Measurements from ENCODE around the gene CAPN5. TPM values are rescaled to one million over a fixed set of nuclear protein-coding genes. Genes with fewer than 3 reads are reported as not detected.

Gene CAPN5
- total RNA-seq, 2 experiments from 2014 or later, result 0.43 to 0.65 TPM

GRCh38 chr11:77151804-77152509 is 85.2 kb downstream of the CAPN5 start:
- Mint-ChIP-seq H3K27ac (peak overlapping the region; percentile 54), H3K27me3 (no peaks in the 10 kb centered on the region), H3K9me3 (no peaks in the 10 kb centered on the region), H3K4me1 (peaks cover 57% of the 10 kb centered on the region), H3K4me3 (peak overlapping the region; percentile 14), H3K36me3 (ENCODE audit: low read depth) (no peaks in the 10 kb centered on the region)
- ChIA-PET POLR2A (no interaction called here), CTCF (interaction anchor here (1.0 kb wide), 1 partner anchor 25 kb away, joined by 6 read pairs; the partner anchor contains the start of gene MYO7A)
- DNase-seq, result peak; percentile 82

GRCh38 chr11:77152846-77153245 is 86.1 kb downstream of the CAPN5 start:
- Mint-ChIP-seq H3K4me3 (no peak overlapping the region), H3K27ac (peak overlapping the region; percentile 54), H3K36me3 (ENCODE audit: low read depth) (no peaks in the 10 kb centered on the region), H3K9me3 (no peaks in the 10 kb centered on the region), H3K27me3 (no peaks in the 10 kb centered on the region), H3K4me1 (peaks cover 51% of the 10 kb centered on the region)
- DNase-seq, result no peak
- ChIA-PET CTCF (interaction anchor here (2.0 kb wide), 1 partner anchor 12 kb away, joined by 6 read pairs; no protein-coding TSS in a partner anchor), POLR2A (interaction anchor here (1.4 kb wide), 1 partner anchor 11 kb away, joined by 6 read pairs; no protein-coding TSS in a partner anchor)

- ChIA-PET POLR2A (interaction anchor here (1.4 kb wide), 1 partner anchor 11 kb away, joined by 6 read pairs; no protein-coding TSS in a partner anchor), CTCF (interaction anchor here (0.6 to 2.0 kb wide), 2 partner anchors 12 to 26 kb away, joined by 4 to 6 read pairs; no protein-coding TSS in a partner anchor)
- no peak for DNase-seq
- Mint-ChIP-seq H3K9me3 (no peaks in the 10 kb centered on the region), H3K27ac (no peak overlapping the region), H3K27me3 (no peaks in the 10 kb centered on the region), H3K36me3 (ENCODE audit: low read depth) (no peaks in the 10 kb centered on the region), H3K4me1 (peaks cover 45% of the 10 kb centered on the region), H3K4me3 (no peak overlapping the region)
Observed at GRCh38 chr11:77153276-77154185, 86.8 kb downstream of the CAPN5 start.

- H3K27ac Mint-ChIP-seq, result no peak overlapping the region
- H3K4me3 Mint-ChIP-seq, result no peak overlapping the region
- no peaks in the 10 kb centered on the region for H3K9me3 Mint-ChIP-seq
- H3K27me3 Mint-ChIP-seq, result no peaks in the 10 kb centered on the region
- DNase-seq, result no peak
- ChIA-PET CTCF (interaction anchor here (0.6 to 2.0 kb wide), 2 partner anchors 13 to 27 kb away, joined by 4 to 6 read pairs; no protein-coding TSS in a partner anchor), POLR2A (no interaction called here)
- H3K4me1 Mint-ChIP-seq, result peaks cover 39% of the 10 kb centered on the region
- H3K36me3 Mint-ChIP-seq (ENCODE audit: low read depth), result no peaks in the 10 kb centered on the region
Observed at GRCh38 chr11:77154381-77155081, 87.8 kb downstream of the CAPN5 start.

GRCh38 chr11:77155082-77155475 is 88.3 kb downstream of the CAPN5 start:
- H3K4me3 Mint-ChIP-seq, result no peak overlapping the region
- H3K4me1 Mint-ChIP-seq, result peaks cover 39% of the 10 kb centered on the region
- no peaks in the 10 kb centered on the region for H3K36me3 Mint-ChIP-seq (ENCODE audit: low read depth)
- H3K9me3 Mint-ChIP-seq, result no peaks in the 10 kb centered on the region
- no peak for DNase-seq
- H3K27ac Mint-ChIP-seq, result no peak overlapping the region
- ChIA-PET CTCF (interaction anchor here (1.3 kb wide), 1 partner anchor 33 kb away, joined by 3 read pairs; no protein-coding TSS in a partner anchor), POLR2A (no interaction called here)
- no peaks in the 10 kb centered on the region for H3K27me3 Mint-ChIP-seq

GRCh38 chr11:77155556-77156130 is 88.9 kb downstream of the CAPN5 start:
- ChIA-PET CTCF (interaction anchor here (1.3 kb wide), 1 partner anchor 32 kb away, joined by 3 read pairs; no protein-coding TSS in a partner anchor), POLR2A (no interaction called here)
- Mint-ChIP-seq H3K9me3 (no peaks in the 10 kb centered on the region), H3K27me3 (no peaks in the 10 kb centered on the region), H3K4me3 (no peak overlapping the region), H3K27ac (no peak overlapping the region), H3K36me3 (ENCODE audit: low read depth) (no peaks in the 10 kb centered on the region), H3K4me1 (peaks cover 39% of the 10 kb centered on the region)
- DNase-seq, result no peak

GRCh38 chr11:77156396-77157195 is 89.8 kb downstream of the CAPN5 start:
- ChIA-PET CTCF (interaction anchor here (1.3 kb wide), 1 partner anchor 31 kb away, joined by 3 read pairs; no protein-coding TSS in a partner anchor), POLR2A (no interaction called here)
- H3K27ac Mint-ChIP-seq, result no peak overlapping the region
- no peaks in the 10 kb centered on the region for H3K27me3 Mint-ChIP-seq
- no peak overlapping the region for H3K4me3 Mint-ChIP-seq
- H3K9me3 Mint-ChIP-seq, result no peaks in the 10 kb centered on the region
- H3K36me3 Mint-ChIP-seq (ENCODE audit: low read depth), result no peaks in the 10 kb centered on the region
- peaks cover 35% of the 10 kb centered on the region for H3K4me1 Mint-ChIP-seq
- DNase-seq, result no peak

GRCh38 chr11:77158041-77158695 is 91.4 kb downstream of the CAPN5 start:
- Mint-ChIP-seq H3K36me3 (ENCODE audit: low read depth) (no peaks in the 10 kb centered on the region), H3K4me1 (peaks cover 19% of the 10 kb centered on the region), H3K27me3 (no peaks in the 10 kb centered on the region), H3K27ac (no peak overlapping the region), H3K9me3 (no peaks in the 10 kb centered on the region), H3K4me3 (no peak overlapping the region)
- no peak for DNase-seq
- CTCF ChIA-PET, result no interaction called here
- POLR2A ChIA-PET, result no interaction called here

GRCh38 chr11:77159219-77159936 is 92.6 kb downstream of the CAPN5 start:
- Mint-ChIP-seq H3K36me3 (ENCODE audit: low read depth) (no peaks in the 10 kb centered on the region), H3K9me3 (no peaks in the 10 kb centered on the region), H3K4me3 (no peak overlapping the region), H3K27me3 (peaks cover 2% of the 10 kb centered on the region), H3K27ac (no peak overlapping the region), H3K4me1 (peaks cover 10% of the 10 kb centered on the region)
- CTCF ChIA-PET, result no interaction called here
- POLR2A ChIA-PET, result no interaction called here
- DNase-seq, result no peak

- no peak for DNase-seq
- Mint-ChIP-seq H3K9me3 (no peaks in the 10 kb centered on the region), H3K27ac (no peak overlapping the region), H3K4me1 (peaks cover 4% of the 10 kb centered on the region), H3K36me3 (ENCODE audit: low read depth) (no peaks in the 10 kb centered on the region), H3K4me3 (no peak overlapping the region), H3K27me3 (peaks cover 2% of the 10 kb centered on the region)
- CTCF ChIA-PET, result no interaction called here
- POLR2A ChIA-PET, result no interaction called here
Observed at GRCh38 chr11:77159937-77160495, 93.2 kb downstream of the CAPN5 start.

- Mint-ChIP-seq H3K9me3 (no peaks in the 10 kb centered on the region), H3K36me3 (ENCODE audit: low read depth) (no peaks in the 10 kb centered on the region), H3K4me3 (no peak overlapping the region), H3K4me1 (no peaks in the 10 kb centered on the region), H3K27ac (no peak overlapping the region), H3K27me3 (peaks cover 2% of the 10 kb centered on the region)
- CTCF ChIA-PET, result no interaction called here
- POLR2A ChIA-PET, result no interaction called here
- no peak for DNase-seq
Observed at GRCh38 chr11:77163271-77163670, 96.5 kb downstream of the CAPN5 start.

All from activated CD4-positive, alpha-beta memory T cell treated with anti-CD3 and anti-CD28 coated beads, Interleukin-2, amount 10 ng/mL, durations not matched to agents 7 days and 5 days (primary cell).